Measurements from ENCODE around the gene DNAH7. TPM values are rescaled to one million over a fixed set of nuclear protein-coding genes. Genes with fewer than 3 reads are reported as not detected.

DNAH7 gene
- total and polyA plus RNA-seq, 2 donors (not counting 3 experiments of a cell fraction or from before 2014, with no cell fraction given), result 0.15 to 0.24 TPM

- ChIA-PET POLR2A (no interaction called here), CTCF (no interaction called here)
- H3K4me3 ChIP-seq (replicated peaks in 1 of 3; ENCODE audit: insufficient read depth in 1 of 3, low read depth in 1 of 3, low read length in 3 of 3), result no peak overlapping the region
- dilution Hi-C loops (cut with MboI; ENCODE audit: extremely low pct_ligation_motif_present, low sequenced_read_pairs), result no loop called here
- DNase-seq (ENCODE audit: low read depth, low spot score), result no peak
- H2AFZ ChIP-seq (ENCODE audit: low read depth, low read length), result no peak overlapping the region
- no peaks in the 10 kb centered on the region for H3K9me1 ChIP-seq (replicated peaks; ENCODE audit: control insufficient read depth, extremely low read depth, insufficient read depth, low read length)
- no peaks in the 10 kb centered on the region for H4K20me1 ChIP-seq (replicated peaks; ENCODE audit: control insufficient read depth, extremely low read depth, insufficient read depth, low read length)
- no peak overlapping the region for H3K4me2 ChIP-seq (ENCODE audit: insufficient read depth, low read length)
- no peak for FAIRE-seq
- BruUV-seq (replicated peaks), result no TSS peak
- H3K79me2 ChIP-seq (ENCODE audit: control insufficient read depth, insufficient read depth, low read length), result no peaks in the 10 kb centered on the region
- no peaks in the 10 kb centered on the region for H3K36me3 ChIP-seq (ENCODE audit: control insufficient read depth in 2 of 2, extremely low read depth in 1 of 2, insufficient read depth in 2 of 2, low read length in 2 of 2)
- no peaks in the 10 kb centered on the region for H3K9me3 ChIP-seq (replicated peaks; ENCODE audit: control insufficient read depth, insufficient read depth, low read length)
- intact Hi-C loops (cut with micrococcal nuclease), result no loop called here
- H3K27ac ChIP-seq (ENCODE audit: insufficient read depth, low read depth, low read length), result no peak overlapping the region
- TF ChIP-seq POLR2A (IDR thresholded peaks at IDR 0.05; ENCODE audit: low read depth, low read length), result no peak
- no peak for TF ChIP-seq FOS (IDR thresholded peaks at IDR 0.05; ENCODE audit: borderline replicate concordance, insufficient read depth, low read length)
- TF ChIP-seq JUN (IDR thresholded peaks at IDR 0.05; ENCODE audit: borderline replicate concordance, insufficient read depth, insufficient read length, low read depth), result no peak
- no peak for TF ChIP-seq CTCF (IDR thresholded peaks at IDR 0.05; ENCODE audit: extremely low read depth in 1 of 2, insufficient read depth in 1 of 2, low read depth in 1 of 2, low read length in 2 of 2)
- no peak for TF ChIP-seq MAX (IDR thresholded peaks at IDR 0.05; ENCODE audit: insufficient read depth, insufficient read length)
- no peak for TF ChIP-seq EZH2 (IDR thresholded peaks at IDR 0.05; ENCODE audit: borderline replicate concordance, low read depth, low read length, severe bottlenecking)
- no peak for TF ChIP-seq MYC (IDR thresholded peaks at IDR 0.05; ENCODE audit: low read depth, low read length)
- no peak for TF ChIP-seq GATA2 (IDR thresholded peaks at IDR 0.05; ENCODE audit: insufficient read depth, insufficient read length, low read depth, low read length)
- TF ChIP-seq POLR2AphosphoS5 (IDR thresholded peaks at IDR 0.05; ENCODE audit: insufficient read depth, low read depth, low read length), result no peak
- no peak overlapping the region for H3K9ac ChIP-seq (replicated peaks; ENCODE audit: extremely low read depth, insufficient read depth, low read length)
- peaks cover 11% of the 10 kb centered on the region for H3K4me1 ChIP-seq (ENCODE audit: control insufficient read depth, extremely low read depth, insufficient read depth, low read length)
- H3K27me3 ChIP-seq (ENCODE audit: control insufficient read depth in 2 of 2, insufficient read depth in 2 of 2, low read length in 2 of 2), result no peaks in the 10 kb centered on the region
These were observed 334.8 kb downstream of the DNAH7 start for GRCh38 chr2:195733831-195734230.
